WTC11 (cell line): Measurements from ENCODE around the gene NSMCE1.

ENCODE experiments used
- ATF1 ChIP-seq: sonication (generic); formaldehyde crosslinking; IDR thresholded peaks from 2 replicates; pipeline ENCODE4 v1.8.1; 2023; ENCODE audit warnings: mild to moderate bottlenecking, moderate library complexity, missing genetic modification reagents
- CREB1 ChIP-seq: sonication (generic); formaldehyde crosslinking; IDR thresholded peaks from 2 replicates; pipeline ENCODE4 v1.8.0; 2023; ENCODE audit warnings: mild to moderate bottlenecking, missing genetic modification reagents
- GABPB1 ChIP-seq: sonication (generic); formaldehyde crosslinking; IDR thresholded peaks from 2 replicates; pipeline ENCODE4 v1.8.1; 2023; ENCODE audit warnings: mild to moderate bottlenecking, missing genetic modification reagents
- IRF2 ChIP-seq: sonication (generic); formaldehyde crosslinking; IDR thresholded peaks from 2 replicates; pipeline ENCODE4 v1.8.0; 2022; ENCODE audit warnings: low read depth, missing genetic modification reagents, borderline replicate concordance
- NFYB ChIP-seq: sonication (generic); formaldehyde crosslinking; conservative IDR thresholded peaks from 2 replicates; pipeline ENCODE4 v1.8.0; 2022; ENCODE audit warnings: low read depth, missing genetic modification reagents
- RELA ChIP-seq: sonication (generic); formaldehyde crosslinking; IDR thresholded peaks from 2 replicates; pipeline ENCODE4 v1.8.1; 2022; ENCODE audit warnings: missing genetic modification reagents, mild to moderate bottlenecking, borderline replicate concordance
- RORB ChIP-seq: fragments of 250-450 bp; sonication (Bioruptor Pico); IDR thresholded peaks from 2 replicates; pipeline ENCODE4 v1.9.0; 2021; ENCODE audit warnings: mild to moderate bottlenecking
- ZBTB43 ChIP-seq: sonication (generic); formaldehyde crosslinking; IDR thresholded peaks from 2 replicates; pipeline ENCODE4 v1.8.1; 2023; ENCODE audit warnings: mild to moderate bottlenecking, missing genetic modification reagents
- ZNF121 ChIP-seq: sonication (generic); formaldehyde crosslinking; IDR thresholded peaks from 2 replicates; pipeline ENCODE4 v1.8.0; 2023; ENCODE audit warnings: missing genetic modification reagents
- ZNF263 ChIP-seq: sonication (generic); formaldehyde crosslinking; IDR thresholded peaks from 2 replicates; pipeline ENCODE4 v1.8.1; 2022; ENCODE audit warnings: low read depth, mild to moderate bottlenecking, moderate library complexity, missing genetic modification reagents
- TF ChIP-seq, protein P1 (sequence below): fragments of 200-600 bp; IDR thresholded peaks from 2 replicates; pipeline ENCODE4 v1.8.0; 2022; ENCODE audit warnings: antibody characterized with exemption
- TF ChIP-seq, protein P2 (sequence below): sonication (generic); formaldehyde crosslinking; IDR thresholded peaks from 2 replicates; pipeline ENCODE4 v1.8.1; 2023; ENCODE audit warnings: mild to moderate bottlenecking, missing genetic modification reagents, moderate library complexity
- TF ChIP-seq, protein P3 (sequence below): sonication (generic); formaldehyde crosslinking; IDR thresholded peaks from 2 replicates; pipeline ENCODE4 v1.8.1; 2023; ENCODE audit warnings: mild to moderate bottlenecking, moderate library complexity, missing genetic modification reagents

- TF ChIP-seq ATF1 (CRISPR knock-in tag): no peak
- TF ChIP-seq, protein P1, sequence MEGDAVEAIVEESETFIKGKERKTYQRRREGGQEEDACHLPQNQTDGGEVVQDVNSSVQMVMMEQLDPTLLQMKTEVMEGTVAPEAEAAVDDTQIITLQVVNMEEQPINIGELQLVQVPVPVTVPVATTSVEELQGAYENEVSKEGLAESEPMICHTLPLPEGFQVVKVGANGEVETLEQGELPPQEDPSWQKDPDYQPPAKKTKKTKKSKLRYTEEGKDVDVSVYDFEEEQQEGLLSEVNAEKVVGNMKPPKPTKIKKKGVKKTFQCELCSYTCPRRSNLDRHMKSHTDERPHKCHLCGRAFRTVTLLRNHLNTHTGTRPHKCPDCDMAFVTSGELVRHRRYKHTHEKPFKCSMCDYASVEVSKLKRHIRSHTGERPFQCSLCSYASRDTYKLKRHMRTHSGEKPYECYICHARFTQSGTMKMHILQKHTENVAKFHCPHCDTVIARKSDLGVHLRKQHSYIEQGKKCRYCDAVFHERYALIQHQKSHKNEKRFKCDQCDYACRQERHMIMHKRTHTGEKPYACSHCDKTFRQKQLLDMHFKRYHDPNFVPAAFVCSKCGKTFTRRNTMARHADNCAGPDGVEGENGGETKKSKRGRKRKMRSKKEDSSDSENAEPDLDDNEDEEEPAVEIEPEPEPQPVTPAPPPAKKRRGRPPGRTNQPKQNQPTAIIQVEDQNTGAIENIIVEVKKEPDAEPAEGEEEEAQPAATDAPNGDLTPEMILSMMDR: no peak
- TF ChIP-seq ZBTB43 (CRISPR knock-in tag): no peak
- TF ChIP-seq RORB (CRISPR knock-in tag): no peak
- no peak for TF ChIP-seq CREB1 (CRISPR knock-in tag)
- TF ChIP-seq, protein P2, sequence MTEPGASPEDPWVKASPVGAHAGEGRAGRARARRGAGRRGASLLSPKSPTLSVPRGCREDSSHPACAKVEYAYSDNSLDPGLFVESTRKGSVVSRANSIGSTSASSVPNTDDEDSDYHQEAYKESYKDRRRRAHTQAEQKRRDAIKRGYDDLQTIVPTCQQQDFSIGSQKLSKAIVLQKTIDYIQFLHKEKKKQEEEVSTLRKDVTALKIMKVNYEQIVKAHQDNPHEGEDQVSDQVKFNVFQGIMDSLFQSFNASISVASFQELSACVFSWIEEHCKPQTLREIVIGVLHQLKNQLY (CRISPR knock-in tag): no peak
- no peak for TF ChIP-seq ZNF121 (CRISPR knock-in tag)
- no peak for TF ChIP-seq RELA (CRISPR knock-in tag)
- no peak for TF ChIP-seq GABPB1 (CRISPR knock-in tag)
- no peak for TF ChIP-seq NFYB (CRISPR knock-in tag)
- TF ChIP-seq, protein P3, sequence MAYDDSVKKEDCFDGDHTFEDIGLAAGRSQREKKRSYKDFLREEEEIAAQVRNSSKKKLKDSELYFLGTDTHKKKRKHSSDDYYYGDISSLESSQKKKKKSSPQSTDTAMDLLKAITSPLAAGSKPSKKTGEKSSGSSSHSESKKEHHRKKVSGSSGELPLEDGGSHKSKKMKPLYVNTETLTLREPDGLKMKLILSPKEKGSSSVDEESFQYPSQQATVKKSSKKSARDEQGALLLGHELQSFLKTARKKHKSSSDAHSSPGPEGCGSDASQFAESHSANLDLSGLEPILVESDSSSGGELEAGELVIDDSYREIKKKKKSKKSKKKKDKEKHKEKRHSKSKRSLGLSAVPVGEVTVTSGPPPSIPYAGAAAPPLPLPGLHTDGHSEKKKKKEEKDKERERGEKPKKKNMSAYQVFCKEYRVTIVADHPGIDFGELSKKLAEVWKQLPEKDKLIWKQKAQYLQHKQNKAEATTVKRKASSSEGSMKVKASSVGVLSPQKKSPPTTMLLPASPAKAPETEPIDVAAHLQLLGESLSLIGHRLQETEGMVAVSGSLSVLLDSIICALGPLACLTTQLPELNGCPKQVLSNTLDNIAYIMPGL (CRISPR knock-in tag): no peak
- no peak for TF ChIP-seq IRF2
- TF ChIP-seq ZNF263: no peak
These were observed 6.8 kb upstream of the NSMCE1 start for GRCh38 chr16:27275394-27275793.
